Suprapubic skin (tissue), 3 donors: Measurements from ENCODE around the gene PRKCG.

Experiments
- CTCF ChIP-seq, 2 donors: fragments of 200-600 bp in 1 of 2; fragments of 450-650 bp in 1 of 2; sonication (generic) in 1 of 2; IDR thresholded peaks; one replicate each; pipeline ENCODE4 v1.5.1; 2016 to 2019; ENCODE audit warnings: antibody characterized with exemption in 2 of 2, mild to moderate bottlenecking in 1 of 2, moderate library complexity in 1 of 2
- POLR2A ChIP-seq, 2 donors: fragments of 450-650 bp; IDR thresholded peaks; one replicate each; pipeline ENCODE4 v1.6.1; 2017; ENCODE audit warnings: antibody characterized with exemption in 2 of 2, mild to moderate bottlenecking in 2 of 2, moderate library complexity in 2 of 2

- TF ChIP-seq CTCF (IDR thresholded peaks at IDR 0.05) (peak; percentile 5 to 18), POLR2A (IDR thresholded peaks at IDR 0.05) (peak in 1 of 2 donors; percentile 65)
Observed at GRCh38 chr19:53868892-53869804, 12.8 kb upstream of the PRKCG start.
